ENCODE results near the gene GBP5.
"Not testable (repeated sequence)": the region's sequence is repeated elsewhere in the genome, so short reads cannot be mapped to it uniquely, and the experiment has no call there.

The GBP5 gene

GRCh38 chr1:89306273-89306672, 33.6 kb upstream of the GBP5 start:
- no peak overlapping the region for H3K4me3 ChIP-seq (ENCODE audit: low read length)
- TF ChIP-seq CTCF (conservative IDR thresholded peaks at IDR 0.05; ENCODE audit: low read depth, low read length), result no peak
- no peak for DNase-seq (ENCODE audit: low read depth)

GRCh38 chr1:89305493-89305892, 32.8 kb upstream of the GBP5 start:
- DNase-seq (ENCODE audit: low read depth), result no peak
- no peak for TF ChIP-seq CTCF (conservative IDR thresholded peaks at IDR 0.05; ENCODE audit: low read depth, low read length)
- H3K4me3 ChIP-seq (ENCODE audit: low read length), result no peak overlapping the region

GRCh38 chr1:89304572-89305230, 32.0 kb upstream of the GBP5 start:
- no peak for TF ChIP-seq CTCF (conservative IDR thresholded peaks at IDR 0.05; ENCODE audit: low read depth, low read length)

GRCh38 chr1:89302697-89303332, 30.2 kb upstream of the GBP5 start:
- no peak overlapping the region for H3K4me3 ChIP-seq (ENCODE audit: low read length)
- no peak for TF ChIP-seq CTCF (conservative IDR thresholded peaks at IDR 0.05; ENCODE audit: low read depth, low read length)
- no peak for DNase-seq (ENCODE audit: low read depth)

More at GRCh38 chr1:89304572-89305230, 32.0 kb upstream of the GBP5 start:
- no peak overlapping the region for H3K4me3 ChIP-seq (ENCODE audit: low read length)
- DNase-seq (ENCODE audit: low read depth), result no peak

- not testable (repeated sequence) for DNase-seq (ENCODE audit: low read depth); H3K4me3 ChIP-seq (ENCODE audit: low read length)
Measured at GRCh38 chr1:89299739-89300463, 27.2 kb upstream of the GBP5 start.

- H3K4me3 ChIP-seq (ENCODE audit: low read length), result no peak overlapping the region
- DNase-seq (ENCODE audit: low read depth), result no peak
- no peak for TF ChIP-seq CTCF (conservative IDR thresholded peaks at IDR 0.05; ENCODE audit: low read depth, low read length)
Measured at GRCh38 chr1:89298461-89298860, 25.8 kb upstream of the GBP5 start.

- no peak for DNase-seq (ENCODE audit: low read depth)
- TF ChIP-seq CTCF (conservative IDR thresholded peaks at IDR 0.05; ENCODE audit: low read depth, low read length), result no peak
- H3K4me3 ChIP-seq (ENCODE audit: low read length), result no peak overlapping the region
Measured at GRCh38 chr1:89295187-89295586, 22.5 kb upstream of the GBP5 start.

All from retinal pigment epithelial cell (primary cell).